Measurements from ENCODE around the gene COBLL1.

Gene COBLL1

GRCh38 chr2:164705412-164706167, 136.0 kb downstream of the COBLL1 start:
- no peak for DNase-seq (ENCODE audit: extremely low read depth, low read depth)
- TF ChIP-seq, protein P1, sequence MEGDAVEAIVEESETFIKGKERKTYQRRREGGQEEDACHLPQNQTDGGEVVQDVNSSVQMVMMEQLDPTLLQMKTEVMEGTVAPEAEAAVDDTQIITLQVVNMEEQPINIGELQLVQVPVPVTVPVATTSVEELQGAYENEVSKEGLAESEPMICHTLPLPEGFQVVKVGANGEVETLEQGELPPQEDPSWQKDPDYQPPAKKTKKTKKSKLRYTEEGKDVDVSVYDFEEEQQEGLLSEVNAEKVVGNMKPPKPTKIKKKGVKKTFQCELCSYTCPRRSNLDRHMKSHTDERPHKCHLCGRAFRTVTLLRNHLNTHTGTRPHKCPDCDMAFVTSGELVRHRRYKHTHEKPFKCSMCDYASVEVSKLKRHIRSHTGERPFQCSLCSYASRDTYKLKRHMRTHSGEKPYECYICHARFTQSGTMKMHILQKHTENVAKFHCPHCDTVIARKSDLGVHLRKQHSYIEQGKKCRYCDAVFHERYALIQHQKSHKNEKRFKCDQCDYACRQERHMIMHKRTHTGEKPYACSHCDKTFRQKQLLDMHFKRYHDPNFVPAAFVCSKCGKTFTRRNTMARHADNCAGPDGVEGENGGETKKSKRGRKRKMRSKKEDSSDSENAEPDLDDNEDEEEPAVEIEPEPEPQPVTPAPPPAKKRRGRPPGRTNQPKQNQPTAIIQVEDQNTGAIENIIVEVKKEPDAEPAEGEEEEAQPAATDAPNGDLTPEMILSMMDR (IDR thresholded peaks at IDR 0.05; ENCODE audit: low read depth, low read length): no peak

GRCh38 chr2:164703915-164704706, 137.5 kb downstream of the COBLL1 start:
- DNase-seq (ENCODE audit: extremely low read depth, low read depth): no peak
- TF ChIP-seq, protein P1 (IDR thresholded peaks at IDR 0.05; ENCODE audit: low read depth, low read length): no peak

DNA sequence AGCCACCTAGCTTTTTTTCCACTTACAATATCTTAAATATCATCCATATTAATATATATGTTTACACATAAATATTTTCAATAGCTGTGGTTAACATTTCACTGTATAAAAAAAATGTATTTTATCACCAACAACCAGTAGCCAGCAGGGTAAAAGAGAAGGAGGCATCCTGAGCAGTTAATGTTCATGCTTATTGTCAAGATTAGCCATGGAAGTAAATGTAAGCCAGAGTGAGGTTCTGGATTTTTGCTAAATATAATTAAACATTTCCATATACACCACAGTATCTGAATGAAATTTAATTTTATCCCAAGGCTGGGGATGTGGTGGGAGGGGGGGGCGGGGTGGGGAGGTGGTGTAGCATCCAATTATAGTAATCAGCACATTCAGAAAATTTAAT, 140.1 kb downstream of the COBLL1 start:
- no peak for DNase-seq (ENCODE audit: extremely low read depth, low read depth)
- TF ChIP-seq, protein P1 (IDR thresholded peaks at IDR 0.05; ENCODE audit: low read depth, low read length): no peak

GRCh38 chr2:164700390-164700789, 141.2 kb downstream of the COBLL1 start:
- TF ChIP-seq, protein P1 (IDR thresholded peaks at IDR 0.05; ENCODE audit: low read depth, low read length): no peak
- DNase-seq (ENCODE audit: extremely low read depth, low read depth): no peak

DNA sequence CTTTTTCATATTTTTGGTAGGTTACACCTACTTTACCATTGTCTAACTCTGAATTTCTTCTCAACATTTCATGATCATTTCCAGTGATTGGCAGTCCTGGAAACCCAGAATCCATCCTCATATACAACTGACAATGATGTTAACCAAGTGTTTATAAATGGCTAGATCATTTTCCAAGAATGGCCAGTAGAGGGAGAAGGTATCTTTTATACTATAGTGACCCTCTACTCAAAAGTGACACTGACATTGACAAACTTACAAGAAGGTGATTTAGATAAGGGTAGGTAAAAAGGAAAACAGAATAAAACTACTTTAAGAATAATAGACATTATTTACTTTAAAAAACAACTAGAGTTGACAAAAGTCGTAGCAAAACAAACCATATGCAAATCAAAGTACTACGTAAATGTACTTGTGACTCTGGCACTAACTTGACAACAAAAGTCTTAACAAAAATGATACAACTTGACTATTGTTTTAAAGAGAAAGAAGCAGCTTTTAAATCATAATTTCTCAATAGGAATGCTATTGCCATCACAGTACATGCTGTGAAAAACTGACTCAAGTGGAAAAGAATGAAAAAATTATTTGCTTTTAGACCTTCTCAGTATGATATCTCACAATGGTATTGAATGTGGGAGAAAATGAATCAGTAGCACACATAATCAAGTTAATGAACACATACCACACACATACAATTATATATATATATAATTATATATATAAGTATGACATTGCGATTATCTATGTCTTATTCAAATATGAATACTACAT, 143.7 kb downstream of the COBLL1 start:
- no peak for DNase-seq (ENCODE audit: extremely low read depth, low read depth)
- TF ChIP-seq, protein P1 (IDR thresholded peaks at IDR 0.05; ENCODE audit: low read depth, low read length): peak; percentile 56

- no peak for DNase-seq (ENCODE audit: extremely low read depth, low read depth)
- TF ChIP-seq, protein P1 (IDR thresholded peaks at IDR 0.05; ENCODE audit: low read depth, low read length): no peak
Measured at GRCh38 chr2:164696634-164697033, 145.0 kb downstream of the COBLL1 start.

Measured in AG09319 (cell line).